GM21723 (cell line): Measurements from ENCODE around the gene STAB1.

Experiments used
- ATAC-seq: cut with Tn5 transposase; IDR thresholded peaks from one replicate; pipeline ENCODE4 v1.9.1; 2021; ENCODE audit warnings: mild to moderate bottlenecking, moderate library complexity; ENCODE audit not compliant: unreplicated experiment

STAB1 gene

GRCh38 chr3:52557011-52557960 lies 62.1 kb downstream of the STAB1 start:
- ATAC-seq, result no peak

GRCh38 chr3:52558436-52558835 lies 63.3 kb downstream of the STAB1 start:
- no peak for ATAC-seq

DNA sequence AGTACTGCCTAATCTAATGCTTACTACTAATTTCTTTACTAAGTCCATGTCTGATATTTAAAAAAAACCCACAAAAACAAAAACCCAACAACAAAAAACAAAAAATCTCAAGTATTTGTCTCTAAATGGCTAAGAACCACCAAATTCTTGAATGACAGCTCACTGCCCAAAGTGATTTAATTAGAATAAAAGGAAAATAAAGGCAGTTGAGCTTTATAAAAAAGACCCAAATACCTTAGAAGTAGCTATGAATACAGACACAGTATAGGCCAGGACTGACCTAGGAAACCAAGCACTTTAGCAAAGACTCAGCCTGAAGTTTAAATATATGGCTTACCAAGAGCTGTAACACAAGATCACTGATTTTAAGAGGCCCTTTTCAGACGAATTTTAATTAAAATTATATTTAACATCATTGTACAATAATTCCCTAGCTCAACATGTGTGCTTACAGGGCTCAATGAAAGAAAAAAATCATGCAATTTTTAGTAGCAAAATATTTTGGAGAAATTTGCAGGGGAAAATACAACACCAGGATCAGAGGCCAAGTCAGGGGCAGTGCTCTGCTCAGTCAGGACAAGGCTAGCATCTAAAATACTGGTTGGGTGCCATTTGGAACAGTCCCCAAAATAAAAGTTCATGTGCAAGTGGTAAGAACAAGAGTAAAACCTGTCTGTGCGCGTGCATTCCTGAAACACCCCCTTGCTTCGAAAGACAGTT lies 66.0 kb downstream of the STAB1 start:
- ATAC-seq, result no peak

DNA sequence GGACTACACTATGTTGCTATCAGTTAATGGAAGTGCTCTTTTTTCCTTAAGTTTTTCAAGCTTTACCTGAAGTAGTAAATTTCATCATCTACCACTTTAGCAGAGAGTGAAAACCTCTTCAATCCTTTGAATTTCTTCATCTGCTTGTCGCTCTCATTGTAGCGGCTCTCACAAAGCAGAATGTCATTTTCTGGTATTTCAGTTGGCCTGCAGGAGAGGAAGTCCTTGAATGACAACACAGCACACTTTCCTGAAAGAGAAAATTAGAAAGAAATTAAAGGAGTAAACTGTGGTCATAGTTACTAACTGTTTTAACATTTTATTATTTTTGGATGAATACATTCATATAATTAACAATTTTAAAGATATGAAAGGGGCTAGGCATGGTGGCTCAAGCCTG lies 68.8 kb downstream of the STAB1 start:
- no peak for ATAC-seq

GRCh38 chr3:52568069-52568468 lies 72.9 kb downstream of the STAB1 start:
- ATAC-seq, result no peak

- ATAC-seq, result no peak
These were observed 74.9 kb downstream of the STAB1 start for GRCh38 chr3:52570076-52570475.

GRCh38 chr3:52572221-52572620 lies 77.1 kb downstream of the STAB1 start:
- ATAC-seq, result no peak
